GM12801 (cell line): ENCODE measurements around the gene TMC1.

Experiments
- TF ChIP-seq, protein P1 (sequence below): IDR thresholded peaks from one replicate; pipeline ENCODE4 v1.5.1; 2011; ENCODE audit warnings: control low read depth; ENCODE audit not compliant: insufficient read length; ENCODE audit errors: extremely low read depth

The TMC1 gene

DNA sequence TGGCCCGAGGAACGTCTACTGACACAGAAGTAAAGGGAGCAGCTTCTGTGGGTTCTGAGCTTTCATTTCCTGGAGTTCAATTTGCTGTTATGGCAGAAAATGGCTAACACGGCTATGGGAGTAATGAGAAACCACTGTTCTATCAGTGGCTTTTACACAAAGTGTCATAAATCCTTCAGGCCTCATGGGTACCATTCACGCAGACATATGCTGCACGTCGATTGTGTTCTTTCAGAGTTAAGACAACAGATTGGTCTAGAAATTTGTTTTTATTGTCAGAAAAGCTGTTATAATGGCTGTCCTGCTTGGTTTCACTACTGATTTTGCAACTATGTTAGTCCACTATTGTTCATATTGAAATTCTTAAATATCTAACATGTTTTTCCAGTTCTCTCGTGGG is 296.0 kb downstream of the TMC1 start:
- TF ChIP-seq, protein P1, sequence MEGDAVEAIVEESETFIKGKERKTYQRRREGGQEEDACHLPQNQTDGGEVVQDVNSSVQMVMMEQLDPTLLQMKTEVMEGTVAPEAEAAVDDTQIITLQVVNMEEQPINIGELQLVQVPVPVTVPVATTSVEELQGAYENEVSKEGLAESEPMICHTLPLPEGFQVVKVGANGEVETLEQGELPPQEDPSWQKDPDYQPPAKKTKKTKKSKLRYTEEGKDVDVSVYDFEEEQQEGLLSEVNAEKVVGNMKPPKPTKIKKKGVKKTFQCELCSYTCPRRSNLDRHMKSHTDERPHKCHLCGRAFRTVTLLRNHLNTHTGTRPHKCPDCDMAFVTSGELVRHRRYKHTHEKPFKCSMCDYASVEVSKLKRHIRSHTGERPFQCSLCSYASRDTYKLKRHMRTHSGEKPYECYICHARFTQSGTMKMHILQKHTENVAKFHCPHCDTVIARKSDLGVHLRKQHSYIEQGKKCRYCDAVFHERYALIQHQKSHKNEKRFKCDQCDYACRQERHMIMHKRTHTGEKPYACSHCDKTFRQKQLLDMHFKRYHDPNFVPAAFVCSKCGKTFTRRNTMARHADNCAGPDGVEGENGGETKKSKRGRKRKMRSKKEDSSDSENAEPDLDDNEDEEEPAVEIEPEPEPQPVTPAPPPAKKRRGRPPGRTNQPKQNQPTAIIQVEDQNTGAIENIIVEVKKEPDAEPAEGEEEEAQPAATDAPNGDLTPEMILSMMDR: no peak

DNA sequence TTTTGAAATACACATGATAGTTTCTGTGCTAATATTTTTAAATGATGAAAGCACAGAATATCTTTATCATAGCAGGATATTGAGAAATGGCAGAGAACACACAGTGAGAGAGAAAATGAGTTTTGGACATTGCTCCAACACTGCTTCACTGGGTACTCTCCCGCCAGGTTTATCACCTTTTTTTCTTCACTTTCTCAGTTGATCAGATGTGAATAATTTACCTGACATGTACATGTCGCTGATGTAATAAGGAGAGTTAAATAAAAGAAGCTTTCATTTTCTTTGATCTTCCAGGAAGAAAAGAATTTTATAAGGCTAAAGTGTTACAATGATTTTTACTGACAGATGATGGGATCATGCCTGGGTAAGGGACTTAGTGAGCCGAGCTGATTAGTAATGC is 297.0 kb downstream of the TMC1 start:
- TF ChIP-seq, protein P1: no peak

- TF ChIP-seq, protein P1: no peak
Observed at GRCh38 chr9:72823971-72824370, 302.6 kb downstream of the TMC1 start.

- TF ChIP-seq, protein P1: no peak
Observed at GRCh38 chr9:72826996-72827949, 305.9 kb downstream of the TMC1 start.

DNA sequence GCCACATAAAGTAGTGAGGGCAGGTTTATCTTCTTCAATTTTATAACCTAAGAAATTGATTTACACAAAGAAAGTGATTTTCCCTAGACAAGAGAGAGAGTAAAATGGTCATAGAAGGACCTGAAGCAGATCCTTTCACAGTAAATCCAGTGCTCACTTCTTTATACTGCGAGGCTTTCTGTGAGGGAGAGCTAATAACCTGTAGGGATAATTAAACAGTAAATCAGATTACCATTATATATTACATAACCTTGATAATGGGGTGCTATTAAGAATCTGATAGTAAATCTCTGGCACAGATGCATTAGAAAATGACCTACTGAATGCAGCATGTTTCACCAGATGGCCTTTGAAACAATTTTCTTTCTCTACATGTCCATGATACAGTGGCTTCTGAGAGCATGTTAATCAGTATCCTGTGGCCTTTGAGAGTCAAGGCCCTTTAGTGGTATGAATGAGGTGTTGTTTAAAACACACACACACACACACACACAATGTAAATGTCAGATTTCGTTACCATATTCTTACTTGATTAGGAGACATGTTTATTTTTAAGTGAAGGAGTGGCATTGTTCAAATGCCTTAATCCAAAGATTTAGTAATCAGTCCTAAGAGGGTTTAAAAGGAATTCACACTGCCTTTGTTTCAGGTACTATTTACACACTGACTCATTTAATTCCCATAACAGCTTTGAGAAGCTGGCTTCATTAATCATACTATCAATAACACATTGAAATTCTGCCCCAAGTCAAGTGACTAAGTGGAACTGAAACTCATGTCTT is 306.7 kb downstream of the TMC1 start:
- TF ChIP-seq, protein P1: no peak

DNA sequence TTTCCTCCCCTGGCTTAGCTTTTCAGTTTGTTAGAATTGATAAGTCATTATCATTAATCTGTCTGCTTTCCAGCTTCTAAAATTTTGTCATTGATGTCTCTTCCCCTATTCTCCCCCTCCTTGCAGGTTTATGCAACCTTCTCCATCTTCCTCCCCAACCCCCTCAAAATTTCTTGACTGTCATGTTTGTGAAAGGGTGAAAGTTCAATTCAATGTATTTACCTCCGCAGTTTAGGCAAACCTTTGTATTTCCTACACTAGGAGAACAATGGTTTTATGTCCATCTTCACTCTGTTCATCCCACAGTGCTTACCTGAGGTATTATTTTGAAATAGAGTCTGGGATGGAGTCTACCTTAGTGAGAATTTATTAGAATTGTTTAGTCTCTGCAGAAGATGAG is 313.6 kb downstream of the TMC1 start:
- TF ChIP-seq, protein P1: no peak

- TF ChIP-seq, protein P1: no peak
Observed at GRCh38 chr9:72836790-72837189, 315.4 kb downstream of the TMC1 start.
